Pancreas (tissue), 10 donors: Measurements from ENCODE around the gene SDC3. TPM values are rescaled to one million over a fixed set of nuclear protein-coding genes. Genes with fewer than 3 reads are reported as not detected.

Experiments used
- ATAC-seq, 4 donors: fragments of 200-7000 bp; cut with Tn5 transposase; one replicate each; pipeline versions ENCODE4 v1.8.0 to v1.9.1; 2020; ENCODE audit warnings: mild to moderate bottlenecking in 4 of 4, moderate library complexity in 4 of 4
- DNase-seq, 6 donors: peaks; one replicate each; pipeline ENCODE4 v3.0.0-alpha.2; 2020
- FAIRE-seq: peaks from 2 replicates; lab custom pipeline; 2012; peaks lifted over from hg19 to GRCh38; lab: Jason Lieb, UNC
- H3K27ac ChIP-seq, 4 donors: fragments of 200-600 bp; sonication (generic); 1 replicate in 3 of 4; 2 replicates in 1 of 4; pipeline versions ENCODE4 v1.5.0 to v1.8.0; 2020
- H3K27me3 ChIP-seq, 4 donors: fragments of 200-600 bp; one replicate each; pipeline ENCODE4 v1.8.0; 2021
- H3K36me3 ChIP-seq, 3 donors: fragments of 200-600 bp; sonication (generic) in 1 of 3; one replicate each; pipeline versions ENCODE4 v1.5.0 to v1.8.0; 2020 to 2021
- H3K4me1 ChIP-seq, 3 donors: fragments of 200-600 bp; one replicate each; pipeline ENCODE4 v1.8.0; 2021
- H3K4me3 ChIP-seq, 4 donors: fragments of 200-600 bp; sonication (generic) in 2 of 4; one replicate each; pipeline versions ENCODE4 v1.5.0 to v1.8.0; 2020 to 2021
- H3K9me3 ChIP-seq, 4 donors: fragments of 200-600 bp; one replicate each; pipeline ENCODE4 v1.8.0; 2021
- WGBS, 2 donors: extraction: QIAGEN DNeasy Blood & Tissue Kit; methylation state at CpG; one replicate each; pipeline ENCODE4 v1.1.7; 2013; 5-methylcytosine and 5-hydroxymethylcytosine counted together
- intact Hi-C, 3 donors: fragments of 100-400 bp; cut with DNase I; formaldehyde crosslinking; loops; one replicate each; pipeline versions ENCODE4 v1.11.1 to v1.14.2; 2022
- polyA plus RNA-seq, 2 donors: library from polyadenylated mRNA; stranded (reverse); fragments of 200-250 nt; gene quantifications; one replicate each; pipeline ENCODE4 v1.2.3, GENCODE V29; 2013
- total RNA-seq, 6 donors: library from RNA; stranded (reverse); fragmentation: NEBNext Ultra II Directional in 4 of 6; extraction: Animal tissue kit (Norgen Biotek cat#: 25700) in 4 of 6; gene quantifications; one replicate each; pipeline versions ENCODE4 v1.2.1 to v1.2.4, GENCODE V29; 2021 to 2023
- TF ChIP-seq, protein P1 (sequence below), 4 donors: fragments of 200-600 bp; sonication (generic) in 3 of 4; IDR thresholded peaks; one replicate each; pipeline versions ENCODE4 v1.5.0 to v1.8.0; 2021; ENCODE audit warnings: antibody characterized with exemption in 4 of 4
- donor health status: healthy with polysubstance abuse.
- donor health status: DM: no; HTN: no; CAD: no; lungs with moderate emphysema.
- donor health status: DM: no; HTN: no; CAD: no.
- donor health status: control.
- donor health status: control.
- donor health status: Bipolar disorder and iron deficiency.
- donor health status: DM: yes; HTN: yes; CAD: no.
- donor health status: DM: no; HTN: no; CAD: no.
- donor health status: DM: no; HTN: no; CAD: no.
- donor health status: DM: yes; HTN: yes; CAD: no.

SDC3 gene
- total and polyA plus RNA-seq, 8 donors, result 4.2 to 18.9 (median 7.6) TPM

DNA sequence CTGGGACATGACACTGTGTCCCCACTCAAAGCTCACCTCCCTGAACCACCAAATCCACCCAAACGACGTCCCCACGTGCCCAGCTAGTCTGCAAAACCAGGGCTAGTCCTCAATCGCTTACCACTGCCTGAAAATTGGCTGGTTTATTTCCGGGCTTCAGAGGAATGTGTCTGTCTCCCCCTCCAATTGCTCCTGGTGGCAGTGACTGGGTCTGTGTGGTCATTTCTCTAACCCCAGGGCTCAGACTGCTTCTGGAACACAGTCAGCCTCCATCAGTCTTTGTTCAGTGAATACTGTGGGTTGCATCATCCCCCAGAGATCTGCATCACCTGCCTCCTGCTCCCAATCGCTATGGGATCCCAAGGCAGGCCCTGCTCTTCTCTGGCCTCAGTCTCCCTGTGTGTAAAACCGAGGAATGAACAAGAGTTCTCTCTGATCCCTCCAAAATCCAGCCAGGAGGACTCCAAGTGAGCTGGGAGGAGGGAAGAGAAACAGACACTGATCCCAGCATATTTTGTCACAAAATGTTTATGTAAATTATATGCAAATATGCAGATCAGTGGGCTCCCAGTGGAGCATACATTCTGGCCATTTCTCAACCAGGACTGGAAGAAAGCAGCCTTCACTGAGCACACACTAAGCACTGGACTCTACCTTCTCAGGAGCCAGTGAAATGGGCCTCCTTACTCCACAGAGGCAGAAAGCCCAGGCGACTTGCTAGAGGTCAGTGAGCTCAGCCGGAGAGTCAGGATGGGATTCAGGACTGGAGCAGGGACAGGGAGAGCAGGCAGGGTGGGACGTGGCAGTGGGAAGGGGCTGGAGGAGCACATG, 20.9 kb downstream of the SDC3 start:
- no peaks in the 10 kb centered on the region for H3K9me3 ChIP-seq
- no peak overlapping the region for H3K27ac ChIP-seq
- no peak for DNase-seq
- no peaks in the 10 kb centered on the region for H3K36me3 ChIP-seq
- 76 to 80% methylated on average over 10 of the region's 10 CpGs for WGBS, 2 donors
- TF ChIP-seq, protein P1, sequence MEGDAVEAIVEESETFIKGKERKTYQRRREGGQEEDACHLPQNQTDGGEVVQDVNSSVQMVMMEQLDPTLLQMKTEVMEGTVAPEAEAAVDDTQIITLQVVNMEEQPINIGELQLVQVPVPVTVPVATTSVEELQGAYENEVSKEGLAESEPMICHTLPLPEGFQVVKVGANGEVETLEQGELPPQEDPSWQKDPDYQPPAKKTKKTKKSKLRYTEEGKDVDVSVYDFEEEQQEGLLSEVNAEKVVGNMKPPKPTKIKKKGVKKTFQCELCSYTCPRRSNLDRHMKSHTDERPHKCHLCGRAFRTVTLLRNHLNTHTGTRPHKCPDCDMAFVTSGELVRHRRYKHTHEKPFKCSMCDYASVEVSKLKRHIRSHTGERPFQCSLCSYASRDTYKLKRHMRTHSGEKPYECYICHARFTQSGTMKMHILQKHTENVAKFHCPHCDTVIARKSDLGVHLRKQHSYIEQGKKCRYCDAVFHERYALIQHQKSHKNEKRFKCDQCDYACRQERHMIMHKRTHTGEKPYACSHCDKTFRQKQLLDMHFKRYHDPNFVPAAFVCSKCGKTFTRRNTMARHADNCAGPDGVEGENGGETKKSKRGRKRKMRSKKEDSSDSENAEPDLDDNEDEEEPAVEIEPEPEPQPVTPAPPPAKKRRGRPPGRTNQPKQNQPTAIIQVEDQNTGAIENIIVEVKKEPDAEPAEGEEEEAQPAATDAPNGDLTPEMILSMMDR (IDR thresholded peaks at IDR 0.05), result no peak
- no peak for FAIRE-seq
- intact Hi-C loops, result loop anchor here in 1 of 3 donors (10.0 kb wide), 1 partner anchor 163 kb away; the partner anchor contains the start of gene MATN1
- H3K27me3 ChIP-seq, result no peaks in the 10 kb centered on the region
- H3K4me3 ChIP-seq, result no peak overlapping the region
- no peak for ATAC-seq
- H3K4me1 ChIP-seq, result no peaks in the 10 kb centered on the region

- TF ChIP-seq, protein P1 (IDR thresholded peaks at IDR 0.05), result no peak
- whole genome bisulfite sequencing, 2 donors, result 90 to 94% methylated on average over 12 of the region's 12 CpGs
- Histone ChIP-seq H3K4me3 (no peak overlapping the region), H3K27me3 (no peaks in the 10 kb centered on the region), H3K9me3 (no peaks in the 10 kb centered on the region), H3K4me1 (no peaks in the 10 kb centered on the region), H3K27ac (no peak overlapping the region), H3K36me3 (no peaks in the 10 kb centered on the region)
- DNase-seq, result no peak
- intact Hi-C loops, result loop anchor here in 1 of 3 donors (10.0 kb wide), 1 partner anchor 162 kb away; the partner anchor contains the start of gene MATN1
- ATAC-seq, result no peak
- no peak for FAIRE-seq
Measured at GRCh38 chr1:30886710-30887428, 21.7 kb downstream of the SDC3 start.

- Histone ChIP-seq H3K36me3 (no peaks in the 10 kb centered on the region), H3K9me3 (no peaks in the 10 kb centered on the region), H3K4me1 (no peaks in the 10 kb centered on the region), H3K27me3 (no peaks in the 10 kb centered on the region), H3K4me3 (no peak overlapping the region), H3K27ac (no peak overlapping the region)
- DNase-seq (peak in 1 of 6 donors; percentile 43), ATAC-seq (no peak), FAIRE-seq (no peak)
- intact Hi-C loops, result loop anchor here in 1 of 3 donors (10.0 kb wide), 1 partner anchor 161 kb away; the partner anchor contains the start of gene MATN1
- WGBS, 2 donors, result 74 to 78% methylated on average over 16 to 17 of the region's 17 CpGs
- TF ChIP-seq, protein P1 (IDR thresholded peaks at IDR 0.05), result no peak
Measured at GRCh38 chr1:30885570-30886522, 22.7 kb downstream of the SDC3 start.

DNA sequence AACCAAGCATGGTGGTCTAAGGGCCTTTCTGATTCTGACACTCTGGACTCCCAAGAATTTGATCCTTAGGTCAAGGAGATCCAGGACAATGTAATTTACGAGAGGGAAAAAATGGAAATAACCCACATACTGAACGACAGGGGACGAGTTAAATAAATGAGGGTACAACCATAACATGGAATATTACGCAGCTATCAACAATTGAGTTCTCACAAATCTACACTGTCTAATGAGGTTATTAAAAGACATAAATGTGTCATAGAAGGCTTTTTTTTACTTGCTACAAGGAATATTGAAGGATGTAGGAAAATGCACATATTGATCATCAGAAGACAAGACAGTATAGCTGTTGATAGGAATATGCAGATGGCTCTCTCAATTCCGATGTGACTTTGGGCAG, 23.8 kb downstream of the SDC3 start:
- Histone ChIP-seq H3K27ac (no peak overlapping the region), H3K36me3 (no peaks in the 10 kb centered on the region), H3K4me3 (no peak overlapping the region), H3K4me1 (no peaks in the 10 kb centered on the region), H3K9me3 (no peaks in the 10 kb centered on the region), H3K27me3 (no peaks in the 10 kb centered on the region)
- DNase-seq (no peak), FAIRE-seq (no peak), ATAC-seq (no peak)
- intact Hi-C loops, result loop anchor here in 1 of 3 donors (10.0 kb wide), 1 partner anchor 160 kb away; the partner anchor contains the start of gene MATN1
- TF ChIP-seq, protein P1 (IDR thresholded peaks at IDR 0.05), result no peak
- 81 to 92% methylated on average over 5 of the region's 5 CpGs for WGBS, 2 donors
